Activated T-cell treated with anti-CD3 and anti-CD28 coated beads, Interleukin-2, amount 50 U/mL, for 24 hours (primary cell): Measurements from ENCODE around the gene PSAP.

Experiments
- DNase-seq: peaks from one replicate; pipeline ENCODE4 v3.0.0-alpha.2; 2020
- H3K27ac Mint-ChIP-seq: 2 replicates; pipeline ENCODE4 v1.8.0; 2020; ENCODE audit warnings: mild to moderate bottlenecking, mixed read lengths
- H3K27me3 Mint-ChIP-seq: 2 replicates; pipeline ENCODE4 v1.8.0; 2020; ENCODE audit warnings: mixed read lengths
- H3K36me3 Mint-ChIP-seq: 2 replicates; pipeline ENCODE4 v1.8.0; 2020; ENCODE audit warnings: low read depth, mixed read lengths
- H3K4me1 Mint-ChIP-seq: 2 replicates; pipeline ENCODE4 v1.8.0; 2020; ENCODE audit warnings: low read depth, mixed read lengths
- H3K4me3 Mint-ChIP-seq: 2 replicates; pipeline ENCODE4 v1.8.0; 2020; ENCODE audit warnings: mild to moderate bottlenecking, moderate library complexity, mixed read lengths
- H3K9me3 Mint-ChIP-seq: 2 replicates; pipeline ENCODE4 v1.8.0; 2020; ENCODE audit warnings: mixed read lengths

The PSAP gene

GRCh38 chr10:71831646-71832552 lies 19.2 kb downstream of the PSAP start:
- Mint-ChIP-seq H3K36me3 (peaks cover 65% of the 10 kb centered on the region), H3K9me3 (no peaks in the 10 kb centered on the region), H3K27ac (no peak overlapping the region), H3K4me3 (no peak overlapping the region), H3K27me3 (no peaks in the 10 kb centered on the region), H3K4me1 (peaks cover 28% of the 10 kb centered on the region)
- DNase-seq, result no peak

GRCh38 chr10:71830726-71831125 lies 20.3 kb downstream of the PSAP start:
- peaks cover 77% of the 10 kb centered on the region for H3K36me3 Mint-ChIP-seq
- peaks cover 16% of the 10 kb centered on the region for H3K4me1 Mint-ChIP-seq
- no peak for DNase-seq
- no peaks in the 10 kb centered on the region for H3K27me3 Mint-ChIP-seq
- no peak overlapping the region for H3K4me3 Mint-ChIP-seq
- no peak overlapping the region for H3K27ac Mint-ChIP-seq
- H3K9me3 Mint-ChIP-seq, result no peaks in the 10 kb centered on the region

GRCh38 chr10:71829896-71830295 lies 21.2 kb downstream of the PSAP start:
- no peak for DNase-seq
- Mint-ChIP-seq H3K27me3 (no peaks in the 10 kb centered on the region), H3K27ac (no peak overlapping the region), H3K9me3 (no peaks in the 10 kb centered on the region), H3K4me1 (peaks cover 16% of the 10 kb centered on the region), H3K4me3 (no peak overlapping the region), H3K36me3 (peaks cover 85% of the 10 kb centered on the region)

GRCh38 chr10:71829171-71829570 lies 21.9 kb downstream of the PSAP start:
- Mint-ChIP-seq H3K27ac (no peak overlapping the region), H3K36me3 (peaks cover 88% of the 10 kb centered on the region), H3K9me3 (no peaks in the 10 kb centered on the region), H3K27me3 (no peaks in the 10 kb centered on the region), H3K4me3 (no peak overlapping the region), H3K4me1 (peaks cover 13% of the 10 kb centered on the region)
- DNase-seq, result no peak

GRCh38 chr10:71828702-71829101 lies 22.3 kb downstream of the PSAP start:
- Mint-ChIP-seq H3K4me1 (peaks cover 11% of the 10 kb centered on the region), H3K27me3 (no peaks in the 10 kb centered on the region), H3K9me3 (no peaks in the 10 kb centered on the region), H3K4me3 (no peak overlapping the region), H3K27ac (no peak overlapping the region), H3K36me3 (peaks cover 87% of the 10 kb centered on the region)
- no peak for DNase-seq

GRCh38 chr10:71827852-71828251 lies 23.2 kb downstream of the PSAP start:
- H3K27me3 Mint-ChIP-seq, result no peaks in the 10 kb centered on the region
- peaks cover 3% of the 10 kb centered on the region for H3K4me1 Mint-ChIP-seq
- no peaks in the 10 kb centered on the region for H3K9me3 Mint-ChIP-seq
- H3K4me3 Mint-ChIP-seq, result no peak overlapping the region
- no peak overlapping the region for H3K27ac Mint-ChIP-seq
- peaks cover 87% of the 10 kb centered on the region for H3K36me3 Mint-ChIP-seq
- DNase-seq, result no peak

- Mint-ChIP-seq H3K36me3 (peaks cover 89% of the 10 kb centered on the region), H3K4me1 (peaks cover 12% of the 10 kb centered on the region), H3K4me3 (no peak overlapping the region), H3K27me3 (no peaks in the 10 kb centered on the region), H3K27ac (no peak overlapping the region), H3K9me3 (no peaks in the 10 kb centered on the region)
- DNase-seq, result no peak
Measured at GRCh38 chr10:71825217-71825616, 25.8 kb downstream of the PSAP start.

GRCh38 chr10:71824333-71824732 lies 26.7 kb downstream of the PSAP start:
- no peaks in the 10 kb centered on the region for H3K27me3 Mint-ChIP-seq
- H3K9me3 Mint-ChIP-seq, result no peaks in the 10 kb centered on the region
- H3K4me3 Mint-ChIP-seq, result no peak overlapping the region
- H3K4me1 Mint-ChIP-seq, result peaks cover 12% of the 10 kb centered on the region
- peaks cover 90% of the 10 kb centered on the region for H3K36me3 Mint-ChIP-seq
- H3K27ac Mint-ChIP-seq, result no peak overlapping the region
- DNase-seq, result no peak

- Mint-ChIP-seq H3K27me3 (no peaks in the 10 kb centered on the region), H3K9me3 (no peaks in the 10 kb centered on the region), H3K4me3 (no peak overlapping the region), H3K36me3 (peaks cover 92% of the 10 kb centered on the region), H3K27ac (no peak overlapping the region), H3K4me1 (peaks cover 12% of the 10 kb centered on the region)
- DNase-seq, result no peak
Measured at GRCh38 chr10:71823356-71823755, 27.7 kb downstream of the PSAP start.

- no peak for DNase-seq
- no peaks in the 10 kb centered on the region for H3K9me3 Mint-ChIP-seq
- no peaks in the 10 kb centered on the region for H3K27me3 Mint-ChIP-seq
- peaks cover 12% of the 10 kb centered on the region for H3K4me1 Mint-ChIP-seq
- H3K36me3 Mint-ChIP-seq, result peaks cover 95% of the 10 kb centered on the region
- H3K27ac Mint-ChIP-seq, result peak overlapping the region; percentile 75
- no peak overlapping the region for H3K4me3 Mint-ChIP-seq
Measured at GRCh38 chr10:71821909-71822763, 28.9 kb downstream of the PSAP start.

- H3K27me3 Mint-ChIP-seq, result no peaks in the 10 kb centered on the region
- peaks cover 96% of the 10 kb centered on the region for H3K36me3 Mint-ChIP-seq
- no peak for DNase-seq
- H3K4me1 Mint-ChIP-seq, result peaks cover 12% of the 10 kb centered on the region
- peak overlapping the region; percentile 16 for H3K27ac Mint-ChIP-seq
- no peak overlapping the region for H3K4me3 Mint-ChIP-seq
- H3K9me3 Mint-ChIP-seq, result no peaks in the 10 kb centered on the region
Measured at GRCh38 chr10:71820966-71821365, 30.1 kb downstream of the PSAP start.

GRCh38 chr10:71819985-71820384 lies 31.1 kb downstream of the PSAP start:
- Mint-ChIP-seq H3K27me3 (no peaks in the 10 kb centered on the region), H3K36me3 (peaks cover 96% of the 10 kb centered on the region), H3K9me3 (no peaks in the 10 kb centered on the region), H3K27ac (peak overlapping the region; percentile 44), H3K4me3 (no peak overlapping the region), H3K4me1 (peaks cover 12% of the 10 kb centered on the region)
- DNase-seq, result no peak

- peak overlapping the region; percentile 44 for H3K27ac Mint-ChIP-seq
- no peaks in the 10 kb centered on the region for H3K9me3 Mint-ChIP-seq
- peaks cover 12% of the 10 kb centered on the region for H3K4me1 Mint-ChIP-seq
- H3K36me3 Mint-ChIP-seq, result peaks cover 96% of the 10 kb centered on the region
- no peaks in the 10 kb centered on the region for H3K27me3 Mint-ChIP-seq
- H3K4me3 Mint-ChIP-seq, result no peak overlapping the region
- no peak for DNase-seq
Measured at GRCh38 chr10:71819441-71819861, 31.6 kb downstream of the PSAP start.

GRCh38 chr10:71818674-71819260 lies 32.3 kb downstream of the PSAP start:
- H3K36me3 Mint-ChIP-seq, result peaks cover 92% of the 10 kb centered on the region
- DNase-seq, result no peak
- no peaks in the 10 kb centered on the region for H3K9me3 Mint-ChIP-seq
- H3K4me1 Mint-ChIP-seq, result peaks cover 12% of the 10 kb centered on the region
- H3K4me3 Mint-ChIP-seq, result no peak overlapping the region
- H3K27me3 Mint-ChIP-seq, result no peaks in the 10 kb centered on the region
- peak overlapping the region; percentile 22 for H3K27ac Mint-ChIP-seq
